NCI-H226 (cell line): ENCODE results near the gene GSTK1.
A peak's percentile ranks its signal among the peaks of the same experiment; 100 is the strongest.
"Not testable (repeated sequence)": the region's sequence is repeated elsewhere in the genome, so short reads cannot be mapped to it uniquely, and the experiment has no call there.

ENCODE experiments used
- DNase-seq: peaks from one replicate; pipeline ENCODE4 v3.0.0-alpha.2; 2015

GSTK1 gene

GRCh38 chr7:143279186-143280098, 16.2 kb downstream of the GSTK1 start:
- peak; percentile 23 for DNase-seq

GRCh38 chr7:143280160-143280559, 16.9 kb downstream of the GSTK1 start:
- DNase-seq: no peak

- DNase-seq: no peak
Observed at GRCh38 chr7:143280566-143280965, 17.3 kb downstream of the GSTK1 start.

- no peak for DNase-seq
Observed at GRCh38 chr7:143281529-143281928, 18.3 kb downstream of the GSTK1 start.

- DNase-seq: no peak
Observed at GRCh38 chr7:143282124-143282523, 18.9 kb downstream of the GSTK1 start.

- DNase-seq: no peak
Observed at GRCh38 chr7:143283381-143283780, 20.1 kb downstream of the GSTK1 start.

GRCh38 chr7:143284591-143285469, 21.6 kb downstream of the GSTK1 start, which contains the start of gene TMEM139:
TSS of gene TMEM139 (plus strand) at chr7:143284958. CDS start at chr7:143285958, 1,000 bp downstream.
- no peak for DNase-seq

GRCh38 chr7:143285470-143285778, 22.2 kb downstream of the GSTK1 start:
- DNase-seq: peak; percentile 18

- DNase-seq: no peak
Observed at GRCh38 chr7:143285806-143286521, 22.7 kb downstream of the GSTK1 start.

GRCh38 chr7:143286522-143286890, 23.3 kb downstream of the GSTK1 start:
- DNase-seq: no peak

- no peak for DNase-seq
Observed at GRCh38 chr7:143287339-143287934, 24.2 kb downstream of the GSTK1 start.

GRCh38 chr7:143287935-143288826, 24.9 kb downstream of the GSTK1 start, which contains the start of gene CASP2:
TSS of gene CASP2 (plus strand) at chr7:143288351. CDS start at chr7:143288456, 105 bp downstream.
- DNase-seq: peak; percentile 94

GRCh38 chr7:143288836-143289235, 25.6 kb downstream of the GSTK1 start:
- DNase-seq: no peak

GRCh38 chr7:143289421-143289820, 26.2 kb downstream of the GSTK1 start:
- no peak for DNase-seq

- DNase-seq: not testable (repeated sequence)
Observed at GRCh38 chr7:143289888-143290287, 26.6 kb downstream of the GSTK1 start.

GRCh38 chr7:143290293-143290692, 27.1 kb downstream of the GSTK1 start:
- no peak for DNase-seq

- DNase-seq: no peak
Observed at GRCh38 chr7:143292876-143293275, 29.6 kb downstream of the GSTK1 start.

GRCh38 chr7:143295870-143296269, 32.6 kb downstream of the GSTK1 start:
- no peak for DNase-seq

GRCh38 chr7:143296686-143297085, 33.4 kb downstream of the GSTK1 start:
- no peak for DNase-seq

- no peak for DNase-seq
Observed at GRCh38 chr7:143299346-143299745, 36.1 kb downstream of the GSTK1 start.

- DNase-seq: no peak
Observed at GRCh38 chr7:143299840-143300239, 36.6 kb downstream of the GSTK1 start.
